PC-3 (cell line): Measurements from ENCODE around the gene HSD17B7. TPM values are rescaled to one million over a fixed set of nuclear protein-coding genes. Genes with fewer than 3 reads are reported as not detected.
"Not testable (repeated sequence)": the region's sequence is repeated elsewhere in the genome, so short reads cannot be mapped to it uniquely, and the experiment has no call there.

ENCODE experiments used
- ATAC-seq: fragments of 200-7000 bp; cut with Tn5 transposase; 2 replicates; pipeline ENCODE4 v1.9.1; 2020; ENCODE audit warnings: mild to moderate bottlenecking, moderate library complexity
- Bru-seq: library from RNA; stranded (reverse); fragments of 400-500 nt; gene quantifications from one replicate; lab custom pipeline; 2021; lab: Mats Ljungman, UMichigan
- BruChase-seq, 2 experiments: library from RNA; stranded (reverse); fragments of 400-500 nt; gene quantifications; one replicate each; lab custom pipeline; 2021; lab: Mats Ljungman, UMichigan
- BruUV-seq: library from RNA; stranded (reverse); fragments of 400-500 nt; replicated peaks from 2 replicates; lab custom pipeline; 2021; lab: Mats Ljungman, UMichigan
- CTCF ChIA-PET: fragments of 300-600 bp; sonication (Branson Sonifier 250); formaldehyde crosslinking; loops from one replicate; lab custom pipeline; 2022; ENCODE audit warnings: antibody characterized with exemption; lab: Charles Lee
- POLR2A ChIA-PET: fragments of 300-600 bp; sonication (Branson Sonifier 250); formaldehyde crosslinking; loops from one replicate; lab custom pipeline; 2022; ENCODE audit warnings: antibody characterized with exemption; ENCODE audit not compliant: unreplicated experiment; lab: Charles Lee
- DNase-seq: peaks from one replicate; pipeline ENCODE4 v3.0.0-alpha.2; 2015
- H2AFZ ChIP-seq: fragments of 300-600 bp; sonication (generic); 2 replicates; pipeline ENCODE4 v1.6.0; 2016; ENCODE audit warnings: antibody characterized with exemption, low read length
- H3F3A ChIP-seq: fragments of 300-600 bp; sonication (generic); one replicate; pipeline ENCODE4 v1.6.0; 2017; ENCODE audit warnings: antibody characterized with exemption, low read length, control low read depth, mild to moderate bottlenecking; ENCODE audit not compliant: unreplicated experiment
- H3K27ac ChIP-seq: fragments of 300-600 bp; sonication (generic); 2 replicates; pipeline ENCODE4 v1.5.1; 2016; ENCODE audit warnings: mild to moderate bottlenecking, low read length
- H3K27me3 ChIP-seq: fragments of 300-600 bp; sonication (generic); 2 replicates; pipeline ENCODE4 v1.6.1; 2016; ENCODE audit warnings: low read length, mixed read lengths
- H3K36me3 ChIP-seq: fragments of 300-600 bp; sonication (generic); 2 replicates; pipeline ENCODE4 v1.6.1; 2016; ENCODE audit warnings: low read depth, mixed run types, low read length, mixed read lengths
- H3K4me1 ChIP-seq: fragments of 300-600 bp; sonication (generic); 2 replicates; pipeline ENCODE4 v1.5.1; 2016; ENCODE audit warnings: low read length; ENCODE audit not compliant: insufficient read depth
- H3K4me2 ChIP-seq: fragments of 300-600 bp; sonication (generic); 2 replicates; pipeline ENCODE4 v1.6.0; 2016; ENCODE audit warnings: low read length
- H3K4me3 ChIP-seq: fragments of 300-600 bp; sonication (generic); 2 replicates; pipeline ENCODE4 v1.5.1; 2016; ENCODE audit warnings: mild to moderate bottlenecking, low read length, mixed read lengths
- H3K79me2 ChIP-seq: fragments of 300-600 bp; sonication (generic); 2 replicates; pipeline ENCODE4 v1.6.1; 2017; ENCODE audit warnings: low read length, mixed read lengths
- H3K9ac ChIP-seq: fragments of 300-600 bp; sonication (generic); 2 replicates; pipeline ENCODE4 v1.6.0; 2016; ENCODE audit warnings: mild to moderate bottlenecking, low read length
- H3K9me2 ChIP-seq: fragments of 300-600 bp; sonication (generic); replicated peaks from 2 replicates; pipeline ENCODE4 v1.6.1; 2016; ENCODE audit warnings: mixed run types, low read length, mixed read lengths
- H3K9me3 ChIP-seq: fragments of 300-600 bp; sonication (generic); 2 replicates; pipeline ENCODE4 v1.6.1; 2016; ENCODE audit warnings: low read length, mixed read lengths
- H4K20me1 ChIP-seq: fragments of 300-600 bp; sonication (generic); 2 replicates; pipeline ENCODE4 v1.6.1; 2016; ENCODE audit warnings: low read length, mixed read lengths
- EZH2 ChIP-seq: fragments of 300-600 bp; sonication (generic); IDR thresholded peaks from one replicate; pipeline ENCODE4 v1.6.1; 2017; ENCODE audit warnings: antibody characterized with exemption, mild to moderate bottlenecking, low read length; ENCODE audit not compliant: unreplicated experiment
- EZH2phosphoT487 ChIP-seq: fragments of 300-600 bp; sonication (generic); IDR thresholded peaks from 2 replicates; pipeline ENCODE4 v1.6.1; 2018; ENCODE audit warnings: mild to moderate bottlenecking, antibody characterized with exemption, low read length, borderline replicate concordance
- intact Hi-C: fragments of 100-400 bp; cut with micrococcal nuclease; formaldehyde crosslinking; loops from 2 replicates; pipeline ENCODE4 v1.9.0; 2023
- long read RNA-seq: library from polyadenylated mRNA; unstranded; transcript quantifications from one replicate; pipeline ENCODE4 v2.0.0, GENCODE V29; 2021; ENCODE audit not compliant: unreplicated experiment
- total RNA-seq: library from RNA; depleted of rRNA; stranded (reverse); fragments of >200 nt; gene quantifications from 2 replicates; pipeline ENCODE4 v1.2.3, GENCODE V29; 2014; rRNA removed
- TF ChIP-seq, protein P1 (sequence below): fragments of 300-600 bp; sonication (generic); conservative IDR thresholded peaks from 2 replicates; pipeline ENCODE4 v1.5.1; 2017; ENCODE audit warnings: antibody characterized with exemption, low read depth, mild to moderate bottlenecking, low read length

The HSD17B7 gene, protein sequence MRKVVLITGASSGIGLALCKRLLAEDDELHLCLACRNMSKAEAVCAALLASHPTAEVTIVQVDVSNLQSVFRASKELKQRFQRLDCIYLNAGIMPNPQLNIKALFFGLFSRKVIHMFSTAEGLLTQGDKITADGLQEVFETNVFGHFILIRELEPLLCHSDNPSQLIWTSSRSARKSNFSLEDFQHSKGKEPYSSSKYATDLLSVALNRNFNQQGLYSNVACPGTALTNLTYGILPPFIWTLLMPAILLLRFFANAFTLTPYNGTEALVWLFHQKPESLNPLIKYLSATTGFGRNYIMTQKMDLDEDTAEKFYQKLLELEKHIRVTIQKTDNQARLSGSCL
- total RNA-seq (21.5 and 28.4 TPM in 2 replicates), Bru-seq, nascent RNA (percentile 83 among the genes with signal in this experiment), BruChase-seq, experiment 1, labeled RNA remaining after a 6-hour chase (percentile 65 among the genes with signal in this experiment), BruChase-seq, experiment 2, labeled RNA remaining after a 2-hour chase (percentile 69 among the genes with signal in this experiment)
- long read RNA-seq, transcript HSD17B7-201 (9 exons, 1,190 nt) = major isoform, 46 of 55 reads
- long read RNA-seq, partial matches to known transcripts = 3 of 55 reads
- long read RNA-seq, other reads (novel, unspliced or antisense) = 6 of 55 reads

DNA sequence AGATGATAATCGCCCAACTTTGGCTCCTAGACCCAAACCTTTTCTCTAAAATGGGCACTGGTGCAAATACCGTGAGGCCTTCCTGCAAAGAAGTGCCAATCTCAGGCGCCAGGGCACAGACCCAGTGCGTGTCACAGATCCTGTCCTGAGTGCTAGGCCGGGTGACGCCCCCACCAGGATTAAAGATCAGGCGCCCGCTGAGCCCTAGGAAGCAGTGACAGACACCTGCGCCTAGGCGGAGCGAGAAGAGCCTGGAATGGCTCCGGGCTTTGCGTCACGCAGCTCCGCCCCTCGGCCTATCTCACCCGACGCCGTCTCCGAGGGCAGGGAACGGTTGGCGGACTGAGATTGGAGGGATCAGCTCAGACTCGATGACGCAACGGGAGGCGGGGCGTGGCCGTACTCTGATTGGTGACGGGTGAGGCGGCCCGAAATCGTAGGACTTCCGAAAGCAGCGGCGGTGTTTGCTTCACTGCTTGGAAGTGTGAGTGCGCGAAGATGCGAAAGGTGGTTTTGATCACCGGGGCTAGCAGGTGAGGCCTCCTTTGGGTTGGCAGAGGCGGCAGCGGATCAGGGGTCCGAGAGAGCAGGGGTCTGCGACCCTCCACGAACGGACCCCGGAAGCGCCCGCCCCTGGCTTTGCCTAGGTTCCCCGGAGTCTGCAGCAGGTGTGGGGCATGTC is at the start of gene HSD17B7:
Gene HSD17B7, plus strand, starts transcription at position 400 of the 682 bp plus-strand sequence. Its CDS starts 99 bp downstream, at position 499.
- H3K9me3 ChIP-seq, H3K79me2 ChIP-seq, POLR2A ChIA-PET, H3K4me1 ChIP-seq, H3K9me2 ChIP-seq, H4K20me1 ChIP-seq, H3K27me3 ChIP-seq, CTCF ChIA-PET, H3K36me3 ChIP-seq, BruUV-seq, H3F3A ChIP-seq: not testable (repeated sequence)
- H3K4me2 ChIP-seq = peak within 1 kb of the TSS; percentile 79
- peak within 1 kb of the TSS; percentile 41 for H3K27ac ChIP-seq
- peak within 1 kb of the TSS; percentile 69 for H3K4me3 ChIP-seq
- DNase-seq = peak; percentile 80
- peak; percentile 99 for ATAC-seq
- peak within 1 kb of the TSS; percentile 62 for H3K9ac ChIP-seq
- H2AFZ ChIP-seq = peak within 1 kb of the TSS; percentile 86
- intact Hi-C loops = loop anchor here (10.0 kb wide), 1 partner anchor 96 kb away; no protein-coding TSS in a partner anchor

DNA sequence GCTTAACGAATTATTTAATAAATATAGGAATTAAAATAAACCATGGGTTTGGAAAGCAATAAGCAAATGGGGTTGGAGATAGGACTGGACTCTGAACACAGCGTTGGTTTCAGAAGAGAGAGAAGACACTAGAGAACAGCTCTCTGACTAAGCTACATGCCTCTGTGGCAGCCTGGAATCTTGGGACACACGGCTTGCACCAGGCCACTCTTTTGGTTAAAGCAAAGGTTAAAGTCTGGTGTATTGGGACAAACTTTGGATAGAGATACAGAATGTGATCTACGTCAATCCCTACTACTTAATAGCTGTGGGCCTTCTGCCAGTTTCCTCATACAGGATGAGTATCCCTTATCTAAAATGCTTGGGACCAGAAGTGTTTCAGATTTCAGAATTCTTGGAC is 49.7 kb upstream of the HSD17B7 start:
- Histone ChIP-seq H3F3A (no peaks in the 10 kb centered on the region), H3K27me3 (no peaks in the 10 kb centered on the region), H3K79me2 (no peaks in the 10 kb centered on the region), H3K9me2 (no peaks in the 10 kb centered on the region), H3K27ac (no peak overlapping the region), H3K9me3 (no peaks in the 10 kb centered on the region), H2AFZ (no peak overlapping the region), H4K20me1 (no peaks in the 10 kb centered on the region), H3K36me3 (no peaks in the 10 kb centered on the region), H3K4me3 (no peak overlapping the region), H3K4me1 (no peaks in the 10 kb centered on the region), H3K4me2 (no peak overlapping the region), H3K9ac (no peak overlapping the region)
- ChIA-PET CTCF (no interaction called here), POLR2A (interaction anchor here (0.5 kb wide), 1 partner anchor 31 kb away, joined by 3 read pairs; no protein-coding TSS in a partner anchor)
- intact Hi-C loops = no loop called here
- DNase-seq = no peak
- BruUV-seq = no TSS peak
- no peak for ATAC-seq
- TF ChIP-seq, protein P1, sequence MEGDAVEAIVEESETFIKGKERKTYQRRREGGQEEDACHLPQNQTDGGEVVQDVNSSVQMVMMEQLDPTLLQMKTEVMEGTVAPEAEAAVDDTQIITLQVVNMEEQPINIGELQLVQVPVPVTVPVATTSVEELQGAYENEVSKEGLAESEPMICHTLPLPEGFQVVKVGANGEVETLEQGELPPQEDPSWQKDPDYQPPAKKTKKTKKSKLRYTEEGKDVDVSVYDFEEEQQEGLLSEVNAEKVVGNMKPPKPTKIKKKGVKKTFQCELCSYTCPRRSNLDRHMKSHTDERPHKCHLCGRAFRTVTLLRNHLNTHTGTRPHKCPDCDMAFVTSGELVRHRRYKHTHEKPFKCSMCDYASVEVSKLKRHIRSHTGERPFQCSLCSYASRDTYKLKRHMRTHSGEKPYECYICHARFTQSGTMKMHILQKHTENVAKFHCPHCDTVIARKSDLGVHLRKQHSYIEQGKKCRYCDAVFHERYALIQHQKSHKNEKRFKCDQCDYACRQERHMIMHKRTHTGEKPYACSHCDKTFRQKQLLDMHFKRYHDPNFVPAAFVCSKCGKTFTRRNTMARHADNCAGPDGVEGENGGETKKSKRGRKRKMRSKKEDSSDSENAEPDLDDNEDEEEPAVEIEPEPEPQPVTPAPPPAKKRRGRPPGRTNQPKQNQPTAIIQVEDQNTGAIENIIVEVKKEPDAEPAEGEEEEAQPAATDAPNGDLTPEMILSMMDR = no peak
- TF ChIP-seq EZH2phosphoT487 (no peak), EZH2 (no peak)

DNA sequence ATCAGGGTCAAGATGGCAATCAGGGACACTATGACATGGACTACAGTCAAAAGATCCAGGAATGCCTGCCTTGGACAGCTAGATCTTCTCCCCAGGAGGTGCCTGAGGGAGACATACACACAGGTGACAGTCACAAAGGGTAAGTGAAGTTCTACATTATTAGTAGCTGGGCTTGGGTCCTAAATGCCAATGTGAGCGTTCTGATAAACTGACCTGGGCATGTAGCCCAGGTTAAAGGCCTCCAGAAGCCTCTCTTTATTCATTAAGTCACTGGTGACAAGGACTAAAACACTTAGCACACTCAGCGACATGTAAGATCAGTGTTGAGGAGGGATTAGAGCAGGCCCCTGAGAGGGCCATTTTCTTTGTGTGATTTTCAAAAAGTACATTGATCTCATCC is 48.9 kb upstream of the HSD17B7 start:
- TF ChIP-seq EZH2 (no peak), EZH2phosphoT487 (no peak)
- TF ChIP-seq, protein P1 = no peak
- Histone ChIP-seq H3K9me2 (no peaks in the 10 kb centered on the region), H3K27ac (no peak overlapping the region), H3K79me2 (no peaks in the 10 kb centered on the region), H3K4me3 (no peak overlapping the region), H3K27me3 (no peaks in the 10 kb centered on the region), H4K20me1 (no peaks in the 10 kb centered on the region), H3K9me3 (no peaks in the 10 kb centered on the region), H3F3A (no peaks in the 10 kb centered on the region), H3K9ac (no peak overlapping the region), H2AFZ (no peak overlapping the region), H3K4me1 (no peaks in the 10 kb centered on the region), H3K36me3 (no peaks in the 10 kb centered on the region), H3K4me2 (no peak overlapping the region)
- no peak for DNase-seq
- BruUV-seq = no TSS peak
- no peak for ATAC-seq
- ChIA-PET POLR2A (interaction anchor here (0.5 kb wide), 1 partner anchor 31 kb away, joined by 3 read pairs; no protein-coding TSS in a partner anchor), CTCF (no interaction called here)
- intact Hi-C loops = no loop called here

DNA sequence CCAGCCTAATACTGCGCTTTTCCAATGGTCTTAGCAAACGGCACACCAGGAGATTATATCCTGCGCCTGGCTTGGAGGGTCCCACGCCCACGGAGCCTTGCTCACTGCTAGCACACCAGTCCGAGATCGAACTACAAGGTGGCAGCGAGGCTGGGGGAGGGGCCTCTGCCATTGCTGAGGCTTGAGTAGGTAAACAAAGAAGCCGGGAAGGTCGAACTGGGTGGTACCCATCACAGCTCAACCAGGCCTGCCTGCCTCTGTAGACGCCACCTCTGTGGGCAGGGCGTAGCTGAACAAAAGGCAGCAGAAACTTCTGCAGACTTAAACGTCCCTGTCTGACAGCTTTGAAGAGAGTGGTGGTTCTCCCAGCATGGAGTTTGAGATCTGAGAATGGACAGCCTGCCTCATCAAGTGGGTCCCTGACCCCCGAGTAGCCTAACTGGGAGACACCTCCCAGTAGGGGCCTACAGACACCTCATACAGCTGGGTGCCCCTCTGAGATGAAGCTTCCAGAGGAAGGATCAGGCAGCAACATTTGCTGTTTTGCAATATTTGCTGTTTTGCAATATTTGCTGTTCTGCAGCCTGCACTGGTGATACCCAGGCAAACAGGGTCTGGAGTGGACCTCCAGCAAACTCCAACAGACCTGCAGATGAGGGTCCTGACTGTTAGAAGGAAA is 44.1 kb upstream of the HSD17B7 start:
- POLR2A ChIA-PET, ATAC-seq, CTCF ChIA-PET: not testable (repeated sequence)

More for the DNA sequence above, 44.1 kb upstream of the HSD17B7 start:
- H3K9me2 ChIP-seq, H3K9me3 ChIP-seq, intact Hi-C loops, H4K20me1 ChIP-seq, H3K4me2 ChIP-seq, H3F3A ChIP-seq, H3K27ac ChIP-seq, H2AFZ ChIP-seq, DNase-seq, H3K9ac ChIP-seq, H3K27me3 ChIP-seq, H3K36me3 ChIP-seq, H3K79me2 ChIP-seq, H3K4me1 ChIP-seq, BruUV-seq, H3K4me3 ChIP-seq: not testable (repeated sequence)
